Neural cell (in vitro differentiated cells): Measurements from ENCODE around the gene TSEN15. TPM values are rescaled to one million over a fixed set of nuclear protein-coding genes. Genes with fewer than 3 reads are reported as not detected.

Source experiments
- H2AFZ ChIP-seq: fragments of 200-600, 300-800 bp; sonication (generic), shearing (Covaris generic); 2 replicates; pipeline ENCODE4 v1.6.0; 2014; ENCODE audit warnings: low read depth, mild to moderate bottlenecking, antibody characterized with exemption, low read length, moderate library complexity
- H3F3A ChIP-seq: fragments of 200-600 bp; shearing (Covaris generic); 2 replicates; pipeline ENCODE4 v1.6.1; 2016; ENCODE audit warnings: mild to moderate bottlenecking, moderate library complexity, mixed read lengths, antibody characterized with exemption, low read length; ENCODE audit not compliant: insufficient read depth, poor library complexity, severe bottlenecking
- H3K27ac ChIP-seq: fragments of 200-600, 300-800 bp; sonication (generic), shearing (Covaris generic); 2 replicates; pipeline ENCODE4 v1.5.1; 2014; ENCODE audit warnings: mild to moderate bottlenecking, low read length, moderate library complexity
- H3K27me3 ChIP-seq: fragments of 300-800, 200-600 bp; sonication (generic), shearing (Covaris generic); 2 replicates; pipeline ENCODE4 v1.6.0; 2014; ENCODE audit warnings: mild to moderate bottlenecking, low read depth, low read length, moderate library complexity; ENCODE audit not compliant: insufficient read depth
- H3K36me3 ChIP-seq: fragments of 300-800, 200-600 bp; sonication (generic), shearing (Covaris generic); 2 replicates; pipeline ENCODE4 v1.5.1; 2014; ENCODE audit warnings: mild to moderate bottlenecking, antibody characterized with exemption, low read length, moderate library complexity; ENCODE audit not compliant: insufficient read depth
- H3K4me2 ChIP-seq: fragments of 300-800, 200-600 bp; sonication (generic), shearing (Covaris generic); 2 replicates; pipeline ENCODE4 v1.6.0; 2014; ENCODE audit warnings: mild to moderate bottlenecking, low read length
- H3K4me3 ChIP-seq: fragments of 300-800, 200-600 bp; sonication (generic), shearing (Covaris generic); 2 replicates; pipeline ENCODE4 v1.5.1; 2014; ENCODE audit warnings: mild to moderate bottlenecking, low read length, moderate library complexity
- H3K79me2 ChIP-seq: fragments of 200-600 bp; shearing (Covaris generic); replicated peaks from 2 replicates; pipeline ENCODE4 v1.6.0; 2014; ENCODE audit warnings: mild to moderate bottlenecking, low read length, moderate library complexity; ENCODE audit not compliant: insufficient read depth
- H3K9ac ChIP-seq: fragments of 300-800, 200-600 bp; sonication (generic), shearing (Covaris generic); 2 replicates; pipeline ENCODE4 v1.6.1; 2016; ENCODE audit warnings: mild to moderate bottlenecking, low read length, mixed read lengths
- H3K9me2 ChIP-seq: fragments of 200-600 bp; shearing (Covaris generic); 2 replicates; pipeline ENCODE4 v1.6.1; 2016; ENCODE audit warnings: mild to moderate bottlenecking, low read length, mixed read lengths; ENCODE audit not compliant: insufficient read depth
- H3K9me3 ChIP-seq: fragments of 200-600, 300-800 bp; sonication (generic), shearing (Covaris generic); 2 replicates; pipeline ENCODE4 v1.6.1; 2016; ENCODE audit warnings: mild to moderate bottlenecking, mixed run types, low read length, moderate library complexity, mixed read lengths
- H4K20me1 ChIP-seq: fragments of 200-600 bp; shearing (Covaris generic); 2 replicates; pipeline ENCODE4 v1.6.1; 2016; ENCODE audit warnings: mild to moderate bottlenecking, mixed run types; ENCODE audit not compliant: insufficient read depth
- CTCF ChIP-seq: fragments of 450-650 bp; IDR thresholded peaks from 2 replicates; pipeline ENCODE4 v1.5.1; 2014; ENCODE audit warnings: antibody characterized with exemption, mild to moderate bottlenecking, moderate library complexity; ENCODE audit not compliant: poor library complexity, severe bottlenecking
- EP300 ChIP-seq: fragments of 450-650 bp; conservative IDR thresholded peaks from 2 replicates; pipeline ENCODE4 v1.6.1; 2014; ENCODE audit warnings: antibody characterized with exemption, mild to moderate bottlenecking, moderate library complexity; ENCODE audit not compliant: poor library complexity, severe bottlenecking
- EZH2 ChIP-seq: fragments of 200-600, 300-800 bp; shearing (Covaris generic), sonication (generic); IDR thresholded peaks from 2 replicates; pipeline ENCODE4 v1.6.1; 2014; ENCODE audit warnings: antibody characterized with exemption, low read length, borderline replicate concordance, mild to moderate bottlenecking; ENCODE audit not compliant: insufficient read depth, poor library complexity, severe bottlenecking
- MXI1 ChIP-seq: fragments of 450-650 bp; conservative IDR thresholded peaks from 2 replicates; pipeline ENCODE4 v1.6.1; 2014; ENCODE audit warnings: antibody characterized with exemption, mild to moderate bottlenecking; ENCODE audit not compliant: poor library complexity, severe bottlenecking
- POLR2AphosphoS5 ChIP-seq: IDR thresholded peaks from 2 replicates; pipeline ENCODE4 v1.6.1; 2012
- RAD21 ChIP-seq: fragments of 450-650 bp; conservative IDR thresholded peaks from 2 replicates; pipeline ENCODE4 v1.6.1; 2014; ENCODE audit warnings: antibody characterized with exemption, mild to moderate bottlenecking, moderate library complexity
- SMC3 ChIP-seq: fragments of 450-650 bp; conservative IDR thresholded peaks from 2 replicates; pipeline ENCODE4 v1.6.1; 2014; ENCODE audit warnings: antibody characterized with exemption, mild to moderate bottlenecking, moderate library complexity; ENCODE audit not compliant: poor library complexity
- TAF1 ChIP-seq: IDR thresholded peaks from 2 replicates; pipeline ENCODE4 v1.6.1; 2012; ENCODE audit warnings: low read depth
- polyA plus RNA-seq: library from polyadenylated mRNA; depleted of rRNA; stranded (reverse); fragments of >200 nt; gene quantifications from 2 replicates; pipeline ENCODE4 v1.2.3, GENCODE V29; 2014
- TF ChIP-seq, protein P1 (sequence below): IDR thresholded peaks from 2 replicates; pipeline ENCODE4 v1.6.1; 2012; ENCODE audit warnings: borderline replicate concordance

The TSEN15 gene
- polyA plus RNA-seq, 1 donor from 2014 or later = 56.9 TPM

DNA sequence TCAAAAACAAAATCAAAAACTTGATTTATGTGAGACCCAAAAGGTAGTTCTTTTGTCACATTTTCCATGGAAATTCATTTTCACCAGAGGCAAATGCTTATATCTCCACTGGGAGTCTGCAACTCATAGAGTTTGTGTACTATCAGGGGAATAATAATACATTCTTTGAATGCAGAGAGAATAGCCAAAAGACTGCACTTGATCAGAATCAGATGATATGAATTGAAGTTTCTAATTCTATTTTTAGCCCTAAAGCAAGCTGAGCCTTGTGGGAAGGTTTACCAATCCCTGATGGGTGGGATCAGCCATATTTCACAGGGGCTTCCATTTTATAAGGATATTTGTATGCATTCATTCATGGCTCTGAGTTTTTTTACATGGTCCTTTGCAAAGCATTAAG, 49.6 kb downstream of the TSEN15 start:
- Histone ChIP-seq H3K4me3 (no peak overlapping the region), H3K4me2 (no peak overlapping the region)

DNA sequence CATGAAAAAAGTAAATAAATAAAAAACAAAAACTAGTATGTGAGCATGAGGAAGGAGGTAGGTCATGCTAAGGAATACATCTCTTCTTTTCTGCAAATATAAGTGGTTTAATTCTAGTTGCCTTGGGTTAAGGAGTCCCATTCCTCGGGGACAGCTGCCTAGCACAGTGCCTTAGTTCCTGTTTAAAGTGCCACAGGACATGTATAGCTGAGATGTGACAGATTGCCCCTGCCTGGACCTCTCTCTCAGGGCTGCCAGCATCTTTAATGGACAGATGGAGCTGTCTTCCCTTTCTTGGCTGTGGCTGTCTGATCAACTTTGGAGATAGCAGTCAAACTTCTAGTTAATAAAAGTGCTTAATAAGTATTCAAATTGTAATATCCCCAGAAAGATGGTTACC, 50.0 kb downstream of the TSEN15 start:
- H3K9me3 ChIP-seq = no peaks in the 10 kb centered on the region
- no peaks in the 10 kb centered on the region for H3F3A ChIP-seq
- no peak for TF ChIP-seq EP300
- no peak for TF ChIP-seq CTCF
- no peak for TF ChIP-seq POLR2AphosphoS5
- no peak for TF ChIP-seq MXI1
- no peak for TF ChIP-seq RAD21
- TF ChIP-seq TAF1 = no peak
- no peak for TF ChIP-seq EZH2
- TF ChIP-seq SMC3 = no peak
- TF ChIP-seq, protein P1, sequence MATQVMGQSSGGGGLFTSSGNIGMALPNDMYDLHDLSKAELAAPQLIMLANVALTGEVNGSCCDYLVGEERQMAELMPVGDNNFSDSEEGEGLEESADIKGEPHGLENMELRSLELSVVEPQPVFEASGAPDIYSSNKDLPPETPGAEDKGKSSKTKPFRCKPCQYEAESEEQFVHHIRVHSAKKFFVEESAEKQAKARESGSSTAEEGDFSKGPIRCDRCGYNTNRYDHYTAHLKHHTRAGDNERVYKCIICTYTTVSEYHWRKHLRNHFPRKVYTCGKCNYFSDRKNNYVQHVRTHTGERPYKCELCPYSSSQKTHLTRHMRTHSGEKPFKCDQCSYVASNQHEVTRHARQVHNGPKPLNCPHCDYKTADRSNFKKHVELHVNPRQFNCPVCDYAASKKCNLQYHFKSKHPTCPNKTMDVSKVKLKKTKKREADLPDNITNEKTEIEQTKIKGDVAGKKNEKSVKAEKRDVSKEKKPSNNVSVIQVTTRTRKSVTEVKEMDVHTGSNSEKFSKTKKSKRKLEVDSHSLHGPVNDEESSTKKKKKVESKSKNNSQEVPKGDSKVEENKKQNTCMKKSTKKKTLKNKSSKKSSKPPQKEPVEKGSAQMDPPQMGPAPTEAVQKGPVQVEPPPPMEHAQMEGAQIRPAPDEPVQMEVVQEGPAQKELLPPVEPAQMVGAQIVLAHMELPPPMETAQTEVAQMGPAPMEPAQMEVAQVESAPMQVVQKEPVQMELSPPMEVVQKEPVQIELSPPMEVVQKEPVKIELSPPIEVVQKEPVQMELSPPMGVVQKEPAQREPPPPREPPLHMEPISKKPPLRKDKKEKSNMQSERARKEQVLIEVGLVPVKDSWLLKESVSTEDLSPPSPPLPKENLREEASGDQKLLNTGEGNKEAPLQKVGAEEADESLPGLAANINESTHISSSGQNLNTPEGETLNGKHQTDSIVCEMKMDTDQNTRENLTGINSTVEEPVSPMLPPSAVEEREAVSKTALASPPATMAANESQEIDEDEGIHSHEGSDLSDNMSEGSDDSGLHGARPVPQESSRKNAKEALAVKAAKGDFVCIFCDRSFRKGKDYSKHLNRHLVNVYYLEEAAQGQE = no peak
- no peak overlapping the region for H3K9ac ChIP-seq
- no peaks in the 10 kb centered on the region for H3K36me3 ChIP-seq
- H2AFZ ChIP-seq = no peak overlapping the region
- no peaks in the 10 kb centered on the region for H3K9me2 ChIP-seq
- H3K27me3 ChIP-seq = no peaks in the 10 kb centered on the region
- H4K20me1 ChIP-seq = no peaks in the 10 kb centered on the region
- H3K79me2 ChIP-seq = no peaks in the 10 kb centered on the region
- H3K27ac ChIP-seq = no peak overlapping the region
- H3K4me2 ChIP-seq = no peak overlapping the region
- no peak overlapping the region for H3K4me3 ChIP-seq

More for the DNA sequence above, 49.6 kb downstream of the TSEN15 start:
- no peaks in the 10 kb centered on the region for H4K20me1 ChIP-seq
- H3K9ac ChIP-seq = no peak overlapping the region
- H2AFZ ChIP-seq = no peak overlapping the region
- no peaks in the 10 kb centered on the region for H3K9me3 ChIP-seq
- TF ChIP-seq POLR2AphosphoS5 (no peak), MXI1 (no peak), SMC3 (no peak), TAF1 (no peak)
- H3K27me3 ChIP-seq = no peaks in the 10 kb centered on the region
- H3K79me2 ChIP-seq = no peaks in the 10 kb centered on the region
- no peak overlapping the region for H3K27ac ChIP-seq
- no peaks in the 10 kb centered on the region for H3K36me3 ChIP-seq
- no peaks in the 10 kb centered on the region for H3K9me2 ChIP-seq
- H3F3A ChIP-seq = no peaks in the 10 kb centered on the region
